ENCODE measurements around the gene IL17F.

DNA sequence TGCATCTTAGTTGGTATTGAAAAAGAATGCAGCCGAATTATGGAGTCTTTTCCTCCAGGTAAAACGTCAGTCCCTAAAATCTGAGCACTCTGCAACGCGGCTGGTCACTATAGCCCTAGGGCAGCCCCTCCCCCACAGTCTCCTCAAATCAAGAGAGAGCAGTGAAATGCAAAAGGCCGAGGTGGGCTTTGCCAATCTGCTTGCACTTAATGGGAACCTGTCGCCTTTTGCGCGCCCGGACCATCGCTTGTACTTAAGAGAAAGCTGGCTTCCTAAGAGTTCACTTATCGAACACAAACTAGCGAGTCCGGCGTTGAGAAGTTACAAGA, 39.8 kb upstream of the IL17F start:
- TF ChIP-seq, protein P1, sequence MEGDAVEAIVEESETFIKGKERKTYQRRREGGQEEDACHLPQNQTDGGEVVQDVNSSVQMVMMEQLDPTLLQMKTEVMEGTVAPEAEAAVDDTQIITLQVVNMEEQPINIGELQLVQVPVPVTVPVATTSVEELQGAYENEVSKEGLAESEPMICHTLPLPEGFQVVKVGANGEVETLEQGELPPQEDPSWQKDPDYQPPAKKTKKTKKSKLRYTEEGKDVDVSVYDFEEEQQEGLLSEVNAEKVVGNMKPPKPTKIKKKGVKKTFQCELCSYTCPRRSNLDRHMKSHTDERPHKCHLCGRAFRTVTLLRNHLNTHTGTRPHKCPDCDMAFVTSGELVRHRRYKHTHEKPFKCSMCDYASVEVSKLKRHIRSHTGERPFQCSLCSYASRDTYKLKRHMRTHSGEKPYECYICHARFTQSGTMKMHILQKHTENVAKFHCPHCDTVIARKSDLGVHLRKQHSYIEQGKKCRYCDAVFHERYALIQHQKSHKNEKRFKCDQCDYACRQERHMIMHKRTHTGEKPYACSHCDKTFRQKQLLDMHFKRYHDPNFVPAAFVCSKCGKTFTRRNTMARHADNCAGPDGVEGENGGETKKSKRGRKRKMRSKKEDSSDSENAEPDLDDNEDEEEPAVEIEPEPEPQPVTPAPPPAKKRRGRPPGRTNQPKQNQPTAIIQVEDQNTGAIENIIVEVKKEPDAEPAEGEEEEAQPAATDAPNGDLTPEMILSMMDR (conservative IDR thresholded peaks at IDR 0.05; ENCODE audit: low read length), result no peak
- no peak for TF ChIP-seq EZH2phosphoT487 (IDR thresholded peaks at IDR 0.05; ENCODE audit: borderline replicate concordance, low read depth, low read length)
